ENCODE measurements around the gene ZNF132.
A peak's percentile ranks its signal among the peaks of the same experiment; 100 is the strongest.

The ZNF132 gene

DNA sequence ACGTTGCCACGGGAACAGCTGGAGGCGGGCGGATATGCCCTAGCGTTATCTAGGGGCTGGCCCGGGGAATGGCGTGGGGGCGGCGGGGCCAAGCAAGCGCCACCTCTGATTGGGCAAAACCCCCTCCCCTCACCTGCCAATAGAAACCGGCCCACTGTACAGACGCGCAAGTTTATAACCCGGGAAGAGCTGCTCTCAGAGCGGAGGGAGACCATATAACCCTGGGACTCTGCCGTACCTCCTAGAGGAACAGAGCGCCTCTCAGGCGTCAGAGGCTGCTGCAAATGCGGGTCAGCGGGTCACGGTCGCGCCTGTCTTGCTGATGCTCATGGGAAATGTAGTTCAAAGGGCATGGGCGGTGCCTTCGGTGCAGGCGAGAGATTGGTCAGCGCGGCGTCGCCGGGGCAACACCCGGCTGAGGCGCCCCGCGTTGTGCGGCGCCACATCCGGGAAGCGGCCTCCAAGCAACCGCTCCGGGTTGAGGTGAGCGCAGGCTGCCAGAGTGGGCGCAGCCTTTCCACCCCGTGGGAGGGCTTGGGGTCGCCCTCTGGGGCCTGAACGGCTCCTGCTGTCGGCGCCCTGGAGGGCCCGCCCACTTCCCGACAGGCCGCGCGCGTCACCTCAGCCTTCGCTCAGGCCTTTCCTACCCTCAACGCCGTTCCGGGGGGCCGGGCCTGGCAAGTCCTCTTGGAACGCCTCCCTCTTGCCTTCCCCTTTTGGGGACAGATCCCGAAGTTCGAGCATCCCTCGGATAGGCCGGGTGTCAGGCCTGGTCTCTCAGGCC is 36.0 kb upstream of the ZNF132 start, which contains the start of gene ZNF446 (continued):
- TF ChIP-seq MEIS1 (CRISPR knock-in tag; IDR thresholded peaks at IDR 0.05; ENCODE audit: borderline replicate concordance) (no peak), ZEB2 (tag by site-specific recombination; IDR thresholded peaks at IDR 0.05) (peak; percentile 58; the same call in 1 of the 2 replicates), ZNF660 (tag by site-specific recombination; IDR thresholded peaks at IDR 0.05) (peak; percentile 75), ZNF174 (tag by site-specific recombination; IDR thresholded peaks at IDR 0.05) (no peak), ZBTB20 (tag by site-specific recombination; IDR thresholded peaks at IDR 0.05) (peak; percentile 96), ZNF302 (tag by site-specific recombination; IDR thresholded peaks at IDR 0.05; ENCODE audit: low read depth) (no peak), ZNF274 (IDR thresholded peaks at IDR 0.05; ENCODE audit: low read length) (no peak), ZNF274 (tag by site-specific recombination; IDR thresholded peaks at IDR 0.05; ENCODE audit: borderline replicate concordance) (no peak), ZNF837 (tag by site-specific recombination; IDR thresholded peaks at IDR 0.05) (peak; percentile 71; the same call in 1 of the 2 replicates), ZNF239 (tag by site-specific recombination; IDR thresholded peaks at IDR 0.05) (no peak), ZNF37A (tag by site-specific recombination; IDR thresholded peaks at IDR 0.05) (no peak), ZNF341 (tag by site-specific recombination; IDR thresholded peaks at IDR 0.05; ENCODE audit: low read depth) (peak; percentile 71), GFI1B (tag by site-specific recombination; IDR thresholded peaks at IDR 0.05) (no peak), ZNF560 (tag by site-specific recombination; IDR thresholded peaks at IDR 0.05; ENCODE audit: borderline replicate concordance) (no peak), ZNF2 (tag by site-specific recombination; IDR thresholded peaks at IDR 0.05) (0 out of 2 replicates have a peak, but pooled peaks have one; percentile 3), SP3 (tag by site-specific recombination; IDR thresholded peaks at IDR 0.05) (peak; percentile 94), ZNF76 (tag by site-specific recombination; IDR thresholded peaks at IDR 0.05; ENCODE audit: borderline replicate concordance, low read depth) (peak; percentile 90), ZNF596 (tag by site-specific recombination; IDR thresholded peaks at IDR 0.05) (no peak), ZNF776 (tag by site-specific recombination; IDR thresholded peaks at IDR 0.05; ENCODE audit: borderline replicate concordance) (no peak), ZNF768 (tag by site-specific recombination; IDR thresholded peaks at IDR 0.05) (no peak), HOXA7 (CRISPR knock-in tag; IDR thresholded peaks at IDR 0.05; ENCODE audit: borderline replicate concordance) (no peak), BCL11B (tag by site-specific recombination; IDR thresholded peaks at IDR 0.05; ENCODE audit: low read depth) (peak; percentile 72; the same call in 1 of the 2 replicates), ZBTB1 (tag by site-specific recombination; IDR thresholded peaks at IDR 0.05) (no peak), ZFP69B (tag by site-specific recombination; IDR thresholded peaks at IDR 0.05) (no peak), HOXD13 (CRISPR knock-in tag; IDR thresholded peaks at IDR 0.05; ENCODE audit: borderline replicate concordance) (no peak), ZNF146 (tag by site-specific recombination; IDR thresholded peaks at IDR 0.05) (no peak), ZNF140 (tag by site-specific recombination; IDR thresholded peaks at IDR 0.05) (no peak)
- TF ChIP-seq, protein P1, sequence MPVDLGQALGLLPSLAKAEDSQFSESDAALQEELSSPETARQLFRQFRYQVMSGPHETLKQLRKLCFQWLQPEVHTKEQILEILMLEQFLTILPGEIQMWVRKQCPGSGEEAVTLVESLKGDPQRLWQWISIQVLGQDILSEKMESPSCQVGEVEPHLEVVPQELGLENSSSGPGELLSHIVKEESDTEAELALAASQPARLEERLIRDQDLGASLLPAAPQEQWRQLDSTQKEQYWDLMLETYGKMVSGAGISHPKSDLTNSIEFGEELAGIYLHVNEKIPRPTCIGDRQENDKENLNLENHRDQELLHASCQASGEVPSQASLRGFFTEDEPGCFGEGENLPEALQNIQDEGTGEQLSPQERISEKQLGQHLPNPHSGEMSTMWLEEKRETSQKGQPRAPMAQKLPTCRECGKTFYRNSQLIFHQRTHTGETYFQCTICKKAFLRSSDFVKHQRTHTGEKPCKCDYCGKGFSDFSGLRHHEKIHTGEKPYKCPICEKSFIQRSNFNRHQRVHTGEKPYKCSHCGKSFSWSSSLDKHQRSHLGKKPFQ (tag by site-specific recombination; IDR thresholded peaks at IDR 0.05): no peak
- TF ChIP-seq, protein P2, sequence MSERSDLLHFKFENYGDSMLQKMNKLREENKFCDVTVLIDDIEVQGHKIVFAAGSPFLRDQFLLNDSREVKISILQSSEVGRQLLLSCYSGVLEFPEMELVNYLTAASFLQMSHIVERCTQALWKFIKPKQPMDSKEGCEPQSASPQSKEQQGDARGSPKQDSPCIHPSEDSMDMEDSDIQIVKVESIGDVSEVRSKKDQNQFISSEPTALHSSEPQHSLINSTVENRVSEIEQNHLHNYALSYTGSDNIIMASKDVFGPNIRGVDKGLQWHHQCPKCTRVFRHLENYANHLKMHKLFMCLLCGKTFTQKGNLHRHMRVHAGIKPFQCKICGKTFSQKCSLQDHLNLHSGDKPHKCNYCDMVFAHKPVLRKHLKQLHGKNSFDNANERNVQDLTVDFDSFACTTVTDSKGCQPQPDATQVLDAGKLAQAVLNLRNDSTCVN (tag by site-specific recombination; optimal IDR thresholded peaks at IDR 0.05): peak; percentile 63
- TF ChIP-seq, protein P3, sequence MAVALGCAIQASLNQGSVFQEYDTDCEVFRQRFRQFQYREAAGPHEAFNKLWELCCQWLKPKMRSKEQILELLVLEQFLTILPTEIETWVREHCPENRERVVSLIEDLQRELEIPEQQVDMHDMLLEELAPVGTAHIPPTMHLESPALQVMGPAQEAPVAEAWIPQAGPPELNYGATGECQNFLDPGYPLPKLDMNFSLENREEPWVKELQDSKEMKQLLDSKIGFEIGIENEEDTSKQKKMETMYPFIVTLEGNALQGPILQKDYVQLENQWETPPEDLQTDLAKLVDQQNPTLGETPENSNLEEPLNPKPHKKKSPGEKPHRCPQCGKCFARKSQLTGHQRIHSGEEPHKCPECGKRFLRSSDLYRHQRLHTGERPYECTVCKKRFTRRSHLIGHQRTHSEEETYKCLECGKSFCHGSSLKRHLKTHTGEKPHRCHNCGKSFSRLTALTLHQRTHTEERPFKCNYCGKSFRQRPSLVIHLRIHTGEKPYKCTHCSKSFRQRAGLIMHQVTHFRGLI (tag by site-specific recombination; IDR thresholded peaks at IDR 0.05): peak; percentile 66
- TF ChIP-seq, protein P4, sequence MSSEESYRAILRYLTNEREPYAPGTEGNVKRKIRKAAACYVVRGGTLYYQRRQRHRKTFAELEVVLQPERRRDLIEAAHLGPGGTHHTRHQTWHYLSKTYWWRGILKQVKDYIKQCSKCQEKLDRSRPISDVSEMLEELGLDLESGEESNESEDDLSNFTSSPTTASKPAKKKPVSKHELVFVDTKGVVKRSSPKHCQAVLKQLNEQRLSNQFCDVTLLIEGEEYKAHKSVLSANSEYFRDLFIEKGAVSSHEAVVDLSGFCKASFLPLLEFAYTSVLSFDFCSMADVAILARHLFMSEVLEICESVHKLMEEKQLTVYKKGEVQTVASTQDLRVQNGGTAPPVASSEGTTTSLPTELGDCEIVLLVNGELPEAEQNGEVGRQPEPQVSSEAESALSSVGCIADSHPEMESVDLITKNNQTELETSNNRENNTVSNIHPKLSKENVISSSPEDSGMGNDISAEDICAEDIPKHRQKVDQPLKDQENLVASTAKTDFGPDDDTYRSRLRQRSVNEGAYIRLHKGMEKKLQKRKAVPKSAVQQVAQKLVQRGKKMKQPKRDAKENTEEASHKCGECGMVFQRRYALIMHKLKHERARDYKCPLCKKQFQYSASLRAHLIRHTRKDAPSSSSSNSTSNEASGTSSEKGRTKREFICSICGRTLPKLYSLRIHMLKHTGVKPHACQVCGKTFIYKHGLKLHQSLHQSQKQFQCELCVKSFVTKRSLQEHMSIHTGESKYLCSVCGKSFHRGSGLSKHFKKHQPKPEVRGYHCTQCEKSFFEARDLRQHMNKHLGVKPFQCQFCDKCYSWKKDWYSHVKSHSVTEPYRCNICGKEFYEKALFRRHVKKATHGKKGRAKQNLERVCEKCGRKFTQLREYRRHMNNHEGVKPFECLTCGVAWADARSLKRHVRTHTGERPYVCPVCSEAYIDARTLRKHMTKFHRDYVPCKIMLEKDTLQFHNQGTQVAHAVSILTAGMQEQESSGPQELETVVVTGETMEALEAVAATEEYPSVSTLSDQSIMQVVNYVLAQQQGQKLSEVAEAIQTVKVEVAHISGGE (tag by site-specific recombination; conservative IDR thresholded peaks at IDR 0.05; ENCODE audit: low read depth): peak; percentile 95
- TF ChIP-seq, protein P5, sequence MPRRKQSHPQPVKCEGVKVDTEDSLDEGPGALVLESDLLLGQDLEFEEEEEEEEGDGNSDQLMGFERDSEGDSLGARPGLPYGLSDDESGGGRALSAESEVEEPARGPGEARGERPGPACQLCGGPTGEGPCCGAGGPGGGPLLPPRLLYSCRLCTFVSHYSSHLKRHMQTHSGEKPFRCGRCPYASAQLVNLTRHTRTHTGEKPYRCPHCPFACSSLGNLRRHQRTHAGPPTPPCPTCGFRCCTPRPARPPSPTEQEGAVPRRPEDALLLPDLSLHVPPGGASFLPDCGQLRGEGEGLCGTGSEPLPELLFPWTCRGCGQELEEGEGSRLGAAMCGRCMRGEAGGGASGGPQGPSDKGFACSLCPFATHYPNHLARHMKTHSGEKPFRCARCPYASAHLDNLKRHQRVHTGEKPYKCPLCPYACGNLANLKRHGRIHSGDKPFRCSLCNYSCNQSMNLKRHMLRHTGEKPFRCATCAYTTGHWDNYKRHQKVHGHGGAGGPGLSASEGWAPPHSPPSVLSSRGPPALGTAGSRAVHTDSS (tag by site-specific recombination; IDR thresholded peaks at IDR 0.05): no peak
